ENCODE measurements around the gene TUBB4B.

GRCh38 chr9:137275588-137276472 lies 34.7 kb downstream of the TUBB4B start:
- TF ChIP-seq CTCF (IDR thresholded peaks at IDR 0.05) (peak; percentile 9; the same call in 1 of the 2 replicates), ELF1 (IDR thresholded peaks at IDR 0.05) (no peak), FOXJ3 (CRISPR knock-in tag; IDR thresholded peaks at IDR 0.05) (no peak), MEF2A (IDR thresholded peaks at IDR 0.05; ENCODE audit: borderline replicate concordance, low read depth) (no peak)

Data from SK-N-SH (cell line).